AG09309 (cell line): Measurements from ENCODE around the gene ACO2.
"Not testable (repeated sequence)": the region's sequence is repeated elsewhere in the genome, so short reads cannot be mapped to it uniquely, and the experiment has no call there.

ENCODE experiments used
- DNase-seq: peaks from one replicate; pipeline ENCODE4 v3.0.0-alpha.2; 2010; ENCODE audit warnings: low read depth
- H3K4me3 ChIP-seq: 2 replicates; pipeline ENCODE4 v1.5.1; 2011; ENCODE audit warnings: mild to moderate bottlenecking, low read depth, low read length, moderate library complexity; ENCODE audit not compliant: control insufficient read depth
- TF ChIP-seq, protein P1 (sequence below): IDR thresholded peaks from 2 replicates; pipeline ENCODE4 v1.5.1; 2011; ENCODE audit warnings: mild to moderate bottlenecking, low read depth, low read length, inconsistent platforms; ENCODE audit not compliant: insufficient read depth, control insufficient read depth; ENCODE audit errors: missing control alignments

The ACO2 gene

DNA sequence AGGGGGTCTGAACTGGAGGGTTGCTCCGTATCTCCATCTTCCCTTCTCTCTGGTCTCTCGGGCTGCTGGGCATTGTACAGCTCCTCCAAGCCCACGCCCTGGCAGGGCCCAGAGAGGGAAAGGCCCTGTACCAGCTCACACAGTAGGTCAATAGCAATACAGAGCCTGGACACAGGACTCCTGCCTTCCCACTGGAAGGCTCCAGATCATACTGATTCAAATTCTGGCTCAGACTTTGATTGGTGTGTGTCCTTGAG is 98.5 kb downstream of the ACO2 start:
- TF ChIP-seq, protein P1, sequence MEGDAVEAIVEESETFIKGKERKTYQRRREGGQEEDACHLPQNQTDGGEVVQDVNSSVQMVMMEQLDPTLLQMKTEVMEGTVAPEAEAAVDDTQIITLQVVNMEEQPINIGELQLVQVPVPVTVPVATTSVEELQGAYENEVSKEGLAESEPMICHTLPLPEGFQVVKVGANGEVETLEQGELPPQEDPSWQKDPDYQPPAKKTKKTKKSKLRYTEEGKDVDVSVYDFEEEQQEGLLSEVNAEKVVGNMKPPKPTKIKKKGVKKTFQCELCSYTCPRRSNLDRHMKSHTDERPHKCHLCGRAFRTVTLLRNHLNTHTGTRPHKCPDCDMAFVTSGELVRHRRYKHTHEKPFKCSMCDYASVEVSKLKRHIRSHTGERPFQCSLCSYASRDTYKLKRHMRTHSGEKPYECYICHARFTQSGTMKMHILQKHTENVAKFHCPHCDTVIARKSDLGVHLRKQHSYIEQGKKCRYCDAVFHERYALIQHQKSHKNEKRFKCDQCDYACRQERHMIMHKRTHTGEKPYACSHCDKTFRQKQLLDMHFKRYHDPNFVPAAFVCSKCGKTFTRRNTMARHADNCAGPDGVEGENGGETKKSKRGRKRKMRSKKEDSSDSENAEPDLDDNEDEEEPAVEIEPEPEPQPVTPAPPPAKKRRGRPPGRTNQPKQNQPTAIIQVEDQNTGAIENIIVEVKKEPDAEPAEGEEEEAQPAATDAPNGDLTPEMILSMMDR, result no peak
- H3K4me3 ChIP-seq, result no peak overlapping the region
- no peak for DNase-seq

- no peak overlapping the region for H3K4me3 ChIP-seq
- DNase-seq, result no peak
Observed at GRCh38 chr22:41568811-41569210, 99.9 kb downstream of the ACO2 start.

DNA sequence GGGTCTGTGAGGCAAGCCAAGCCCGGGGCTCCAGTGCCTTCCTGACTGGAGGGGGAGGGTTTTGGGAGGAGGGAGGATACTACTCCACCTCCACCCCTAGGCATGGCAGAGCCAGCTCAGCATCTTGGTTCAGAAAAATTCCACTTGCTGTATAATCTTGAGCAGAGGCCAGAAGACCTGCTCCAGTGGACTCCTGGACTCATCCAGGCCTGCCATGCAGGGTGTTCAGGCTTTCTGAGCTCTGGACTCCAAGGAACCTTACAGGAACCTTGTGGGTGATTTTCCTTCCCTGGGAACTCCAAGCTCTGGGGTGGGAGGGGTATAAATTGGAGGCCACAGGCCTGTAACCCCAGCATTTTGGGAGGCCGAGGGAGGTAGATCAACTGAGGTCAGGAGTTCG is 101.3 kb downstream of the ACO2 start:
- no peak for DNase-seq
- H3K4me3 ChIP-seq, result no peak overlapping the region
- TF ChIP-seq, protein P1, result no peak

More at GRCh38 chr22:41568811-41569210, 99.9 kb downstream of the ACO2 start:
- TF ChIP-seq, protein P1, result no peak

- TF ChIP-seq, protein P1, result no peak
- H3K4me3 ChIP-seq, result no peak overlapping the region
- no peak for DNase-seq
Observed at GRCh38 chr22:41571786-41572185, 102.9 kb downstream of the ACO2 start.

- not testable (repeated sequence) for H3K4me3 ChIP-seq, DNase-seq
Observed at GRCh38 chr22:41572305-41572704, 103.4 kb downstream of the ACO2 start.

DNA sequence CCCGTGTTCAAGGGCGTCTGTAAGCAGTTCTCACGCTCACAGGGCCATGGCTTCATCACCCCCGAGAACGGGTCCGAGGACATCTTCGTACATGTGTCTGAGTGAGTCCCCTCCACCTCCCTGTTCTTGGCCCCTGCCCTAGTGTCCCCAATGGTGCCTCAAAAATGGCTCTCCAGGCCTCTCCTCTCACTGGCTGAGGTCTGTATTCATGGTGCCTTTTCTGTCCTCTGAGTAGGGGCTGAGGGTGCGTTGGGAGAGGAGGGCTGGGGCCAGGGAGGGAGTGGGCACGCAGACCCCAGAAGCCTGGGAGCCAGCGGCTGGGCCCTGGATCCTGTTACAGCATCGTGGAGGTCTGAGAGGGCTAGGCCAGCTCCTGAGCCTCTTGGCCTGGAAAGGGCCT is 104.8 kb downstream of the ACO2 start:
- no peak overlapping the region for H3K4me3 ChIP-seq
- TF ChIP-seq, protein P1, result no peak
- DNase-seq, result no peak

DNA sequence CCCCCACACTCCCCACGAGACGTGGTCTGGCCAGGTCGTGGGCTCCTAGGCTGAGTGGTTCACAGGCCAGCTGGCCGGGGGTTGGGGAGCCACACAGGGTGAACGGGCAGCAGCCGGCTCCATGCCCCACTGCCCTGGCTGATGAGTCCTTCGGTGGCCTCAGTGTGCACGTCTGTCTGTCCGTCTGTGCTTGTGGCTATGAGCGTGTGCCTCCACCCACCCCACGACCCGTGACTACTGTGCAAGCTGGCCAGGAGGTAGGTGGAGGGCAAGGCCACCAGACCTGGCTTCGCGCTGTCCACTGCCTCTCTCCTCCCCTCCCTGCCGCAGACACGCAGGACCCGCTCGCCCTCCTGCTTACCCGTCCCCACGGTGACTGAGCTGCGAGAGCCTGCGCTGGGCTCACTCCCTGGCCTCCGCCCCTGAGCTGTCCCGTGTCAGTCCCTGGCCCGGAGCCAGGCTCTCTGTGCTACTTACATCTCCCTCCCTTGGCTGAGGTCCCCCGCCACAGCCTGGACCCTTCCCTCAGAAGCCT is 106.0 kb downstream of the ACO2 start:
- DNase-seq, result no peak
- TF ChIP-seq, protein P1, result no peak
- no peak overlapping the region for H3K4me3 ChIP-seq
